Hypothalamus (tissue), 51 donors: Measurements from ENCODE around the gene TPRN.

Experiments
- DNase-seq, 51 donors: peaks; one replicate each; lab custom pipeline; 2025; lab: John Stamatoyannopoulos, UW

The TPRN gene

DNA sequence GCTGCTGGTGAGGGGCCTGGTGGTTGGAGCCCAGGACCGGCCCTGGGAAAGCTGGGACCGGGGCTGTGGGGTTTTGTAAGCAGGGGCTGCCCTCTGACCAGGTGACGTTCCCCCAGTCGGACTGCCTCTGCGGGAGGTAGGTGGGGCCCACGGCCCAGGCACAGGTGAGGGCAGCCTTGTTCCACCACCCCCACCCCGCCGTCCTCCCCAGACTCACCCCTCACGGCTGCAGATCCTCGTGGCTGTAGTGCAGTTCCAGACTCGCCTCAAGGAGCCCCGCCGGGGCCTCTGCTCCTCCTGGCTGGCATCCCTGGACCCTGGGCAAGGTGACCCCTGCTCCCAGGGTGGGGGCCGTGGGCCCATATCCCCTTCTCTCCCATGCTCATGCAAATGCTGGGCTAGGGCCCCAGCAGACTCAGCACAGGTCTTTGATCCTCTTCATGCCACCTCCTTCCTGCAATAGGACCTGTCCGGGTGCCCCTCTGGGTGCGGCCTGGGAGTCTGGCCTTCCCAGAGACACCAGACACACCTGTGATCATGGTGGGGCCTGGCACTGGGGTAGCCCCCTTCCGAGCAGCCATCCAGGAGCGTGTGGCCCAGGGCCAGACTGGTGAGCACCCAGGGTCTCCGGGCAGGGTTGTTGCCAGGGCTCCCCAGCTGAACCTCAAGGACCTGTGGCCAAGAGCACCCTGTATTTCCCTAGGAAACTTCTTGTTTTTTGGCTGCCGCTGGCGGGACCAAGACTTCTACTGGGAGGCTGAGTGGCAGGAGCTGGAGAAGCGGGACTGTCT is 14.8 kb upstream of the TPRN start:
- no peak for DNase-seq

DNA sequence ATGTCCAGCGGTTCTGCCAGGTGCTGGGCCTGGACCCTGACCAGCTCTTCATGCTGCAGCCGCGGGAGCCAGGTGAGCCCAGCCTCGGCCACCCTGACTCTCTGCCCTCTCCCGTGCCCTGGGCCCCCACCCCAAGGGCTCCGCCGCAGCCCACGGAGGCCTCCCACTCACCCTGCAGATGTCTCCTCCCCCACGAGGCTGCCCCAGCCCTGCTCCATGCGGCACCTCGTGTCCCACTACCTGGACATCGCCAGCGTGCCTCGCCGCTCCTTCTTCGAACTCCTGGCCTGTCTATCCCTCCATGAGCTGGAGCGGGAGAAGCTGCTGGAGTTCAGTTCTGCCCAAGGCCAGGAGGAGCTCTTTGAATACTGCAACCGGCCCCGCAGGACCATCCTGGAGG is 14.1 kb upstream of the TPRN start:
- no peak for DNase-seq

DNA sequence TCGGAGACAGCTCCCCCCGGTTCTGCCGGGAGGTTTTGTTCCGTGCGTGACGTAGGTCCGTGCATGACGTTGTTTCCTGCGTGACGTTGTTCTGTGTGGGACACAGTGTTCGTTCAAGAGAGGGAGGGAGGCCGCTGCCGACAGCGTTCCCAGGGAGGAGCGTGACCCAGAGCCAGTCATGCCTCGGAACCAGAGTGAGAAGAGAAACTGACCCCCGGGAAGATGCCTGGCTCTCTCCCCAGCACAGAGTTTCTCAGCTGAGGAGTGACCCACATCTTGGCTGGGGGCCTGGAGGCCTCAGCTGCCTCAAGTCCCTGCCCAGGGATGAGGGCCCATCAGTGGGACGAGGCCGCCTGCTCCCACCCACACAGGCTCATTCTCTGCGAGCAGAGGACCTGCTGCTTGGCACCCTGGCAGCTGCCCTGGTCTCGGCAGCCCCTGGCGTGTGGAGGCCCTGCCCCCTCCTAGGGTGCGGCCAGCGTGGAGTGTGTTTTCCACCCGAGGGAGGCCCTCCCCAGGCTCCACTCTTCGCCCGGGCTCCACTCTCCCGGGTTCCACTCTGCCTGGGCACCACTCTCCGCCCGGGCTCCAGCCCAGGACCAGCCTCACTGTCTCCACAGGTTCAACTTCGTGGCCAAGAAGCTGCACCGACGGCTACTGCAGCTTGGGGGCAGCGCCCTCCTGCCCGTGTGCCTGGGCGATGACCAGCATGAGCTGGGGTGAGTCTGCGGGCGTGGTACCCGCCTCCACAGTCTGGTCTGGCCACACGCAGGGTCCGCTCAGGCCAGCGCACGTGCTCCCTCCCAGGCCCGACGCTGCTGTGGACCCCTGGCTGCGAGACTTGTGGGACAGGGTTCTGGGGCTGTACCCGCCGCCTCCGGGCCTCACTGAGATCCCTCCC is 12.9 kb upstream of the TPRN start:
- peak in 9 of 51 donors; percentile 25 to 60 (median 46) for DNase-seq

GRCh38 chr9:137212520-137212919 is 12.0 kb upstream of the TPRN start:
- DNase-seq: no peak

DNA sequence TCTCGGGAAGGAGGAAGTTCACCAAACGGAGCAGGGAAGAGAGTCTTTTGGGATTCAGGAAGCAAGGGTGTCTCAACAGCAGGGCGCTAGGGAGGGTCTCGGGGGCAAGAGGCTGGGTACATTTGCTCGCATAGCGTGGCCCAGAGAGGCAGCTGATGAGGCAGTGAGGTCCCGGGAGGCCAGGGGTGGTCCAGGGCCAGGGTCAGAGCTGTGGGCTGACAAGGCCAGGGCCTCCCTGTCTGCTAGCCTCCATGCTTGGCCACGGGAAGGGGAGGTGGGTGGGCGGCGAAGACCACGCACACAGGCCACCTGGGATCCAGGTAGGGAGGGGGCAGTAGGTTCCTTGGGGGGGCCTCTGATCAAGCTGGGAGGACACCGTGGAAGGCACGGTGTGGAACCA is 11.0 kb upstream of the TPRN start:
- DNase-seq: no peak

GRCh38 chr9:137206602-137207001 is 6.1 kb upstream of the TPRN start:
- no peak for DNase-seq

GRCh38 chr9:137205126-137206069 is 4.9 kb upstream of the TPRN start, which contains the start of the genes NDOR1 and TMEM203:
Gene NDOR1, plus strand, starts transcription at chr9:137205700. Its CDS starts 78 bp downstream, at chr9:137205778.
Gene TMEM203, minus strand, starts transcription at chr9:137205648. Its CDS starts 234 bp downstream, at chr9:137205414.
- peak; percentile 58 to 97 (median 88) for DNase-seq

DNA sequence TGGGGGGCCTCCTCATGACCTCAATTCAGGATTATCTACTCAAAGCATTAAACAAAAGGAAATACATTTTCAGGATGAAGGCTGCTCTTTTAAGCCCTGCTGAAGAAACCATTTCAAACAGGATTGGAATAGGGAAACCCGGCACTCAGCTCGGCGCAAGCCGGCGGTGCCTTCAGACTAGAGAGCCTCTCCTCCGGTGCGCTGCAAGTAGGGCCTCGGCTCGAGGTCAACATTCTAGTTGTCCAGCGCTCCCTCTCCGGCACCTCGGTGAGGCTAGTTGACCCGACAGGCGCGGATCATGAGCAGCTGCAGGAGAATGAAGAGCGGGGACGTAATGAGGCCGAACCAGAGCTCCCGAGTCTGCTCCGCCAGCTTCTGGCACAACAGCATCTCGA is 4.2 kb upstream of the TPRN start:
- no peak for DNase-seq

GRCh38 chr9:137202966-137203365 is 2.4 kb upstream of the TPRN start:
- DNase-seq: no peak

GRCh38 chr9:137201205-137201868 is 796 bp upstream of the TPRN start:
- DNase-seq: no peak

- DNase-seq: peak in 1 of 51 donors; percentile 13
These were observed 975 bp downstream of the TPRN start for GRCh38 chr9:137199411-137200121.

DNA sequence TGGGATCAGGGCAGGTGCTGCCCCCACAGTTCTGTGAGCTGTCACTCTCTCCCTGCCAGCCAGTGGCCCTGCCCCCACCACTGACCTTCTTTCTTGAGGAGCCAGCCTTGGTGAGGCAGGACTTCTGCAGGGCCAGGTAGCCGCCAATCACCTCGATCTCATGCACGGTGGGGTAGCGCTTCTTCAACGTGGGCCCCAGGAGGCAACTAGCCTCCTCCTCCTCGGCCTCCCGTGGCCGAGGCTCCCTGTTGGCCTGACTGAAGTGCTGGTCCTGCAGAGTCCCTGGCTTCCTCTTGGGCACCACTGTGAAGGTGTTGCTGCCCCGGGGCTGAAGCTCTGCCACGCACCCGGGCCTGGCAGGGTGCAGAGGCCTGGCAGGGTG is 1.6 kb downstream of the TPRN start:
- DNase-seq: peak in 2 of 51 donors; percentile 30 to 40

DNA sequence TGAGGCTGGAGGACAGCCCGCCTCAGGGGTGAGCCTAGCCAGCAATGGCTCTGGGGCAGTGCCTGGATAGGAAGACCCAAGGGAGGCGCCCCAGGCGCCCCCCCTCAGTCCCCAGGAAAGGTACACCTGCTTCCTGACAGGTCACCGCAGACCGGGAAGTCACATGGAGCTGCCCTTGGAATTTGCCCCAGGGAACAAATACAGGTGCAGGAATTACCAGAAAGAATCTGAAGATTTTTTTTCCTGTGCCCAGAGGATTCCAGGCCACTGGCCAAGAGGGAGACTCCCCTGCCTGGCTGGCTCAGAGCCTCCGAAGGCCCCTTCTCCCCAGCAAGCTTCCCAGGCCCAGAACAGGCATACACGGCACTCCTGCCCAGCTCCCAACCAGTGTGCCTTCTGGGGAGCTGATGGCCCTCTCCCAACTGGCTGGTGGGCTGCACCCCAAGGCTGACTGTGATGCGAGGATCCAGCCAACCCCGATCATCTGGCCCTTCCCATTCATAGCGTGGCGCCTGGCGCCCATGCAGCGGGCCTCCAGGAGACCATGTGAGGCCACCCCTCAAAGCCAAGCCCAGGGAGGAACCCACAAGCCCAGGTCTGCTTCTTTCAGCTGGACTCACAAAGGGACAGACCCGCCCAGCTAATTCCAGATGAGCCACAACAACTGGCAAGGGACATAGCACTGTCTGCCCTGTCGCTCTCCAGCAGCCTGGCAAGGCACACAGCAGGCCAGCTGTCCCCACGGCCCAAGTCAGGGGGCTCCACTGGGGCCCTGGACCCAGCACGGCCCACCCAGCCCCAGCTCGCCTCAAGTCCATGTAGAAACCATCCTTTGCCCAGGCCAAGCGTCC is 2.3 kb downstream of the TPRN start:
- DNase-seq: peak in 4 of 51 donors; percentile 25 to 46 (median 38)

DNA sequence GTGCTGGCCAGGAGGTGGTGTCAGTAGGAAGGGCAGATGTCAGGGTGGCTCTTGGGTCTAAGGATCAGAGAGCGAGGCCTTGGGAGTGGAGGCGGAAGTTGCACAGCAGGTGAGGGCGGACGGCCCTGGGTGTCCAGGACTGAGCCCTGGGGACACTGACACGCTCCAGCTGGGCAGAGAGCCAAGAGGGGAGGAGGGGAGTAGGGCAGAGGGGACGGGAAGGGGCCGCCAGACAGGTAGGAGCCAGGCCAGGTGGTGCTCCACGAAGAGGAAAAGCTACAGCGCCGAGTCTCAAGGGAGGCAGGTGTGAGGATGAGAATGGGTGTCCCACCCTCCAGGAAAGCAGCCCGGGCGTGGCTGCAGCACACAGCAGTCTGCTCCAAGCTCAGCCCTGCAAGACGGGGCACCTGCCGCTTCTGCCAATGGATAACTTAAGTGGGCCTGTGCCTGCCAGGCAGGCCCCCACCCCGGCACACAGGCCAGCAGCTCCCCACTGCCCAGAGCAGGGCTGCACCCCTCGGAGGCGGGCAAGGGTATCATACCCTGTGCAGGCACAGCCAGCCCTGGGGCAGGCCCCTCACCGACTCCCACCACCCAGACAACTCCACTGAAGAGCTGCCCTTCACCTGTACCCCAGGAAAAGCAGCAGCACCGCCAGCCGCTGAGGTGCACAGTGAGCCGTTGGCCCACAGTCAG is 4.9 kb downstream of the TPRN start:
- DNase-seq: no peak

DNA sequence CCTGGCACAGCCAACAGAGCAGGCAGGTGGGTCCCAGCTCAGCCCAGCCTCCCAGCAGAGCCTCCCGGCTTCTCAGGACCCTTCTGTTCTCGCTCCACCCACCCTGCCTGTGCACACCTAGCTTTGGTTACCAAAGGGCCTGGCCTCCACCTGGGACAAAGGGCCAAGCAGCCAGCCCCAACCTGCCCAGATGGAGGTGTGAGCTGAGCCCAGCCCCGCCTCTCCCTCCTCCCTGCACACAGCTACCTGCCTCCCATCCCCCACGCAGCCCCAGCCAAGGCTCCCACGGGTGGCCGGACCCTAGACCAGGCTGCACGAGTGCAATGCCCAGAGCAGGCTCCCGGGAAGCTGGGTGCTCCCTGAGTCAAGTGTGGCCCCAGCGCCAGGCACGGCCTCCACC is 5.6 kb downstream of the TPRN start:
- no peak for DNase-seq

DNA sequence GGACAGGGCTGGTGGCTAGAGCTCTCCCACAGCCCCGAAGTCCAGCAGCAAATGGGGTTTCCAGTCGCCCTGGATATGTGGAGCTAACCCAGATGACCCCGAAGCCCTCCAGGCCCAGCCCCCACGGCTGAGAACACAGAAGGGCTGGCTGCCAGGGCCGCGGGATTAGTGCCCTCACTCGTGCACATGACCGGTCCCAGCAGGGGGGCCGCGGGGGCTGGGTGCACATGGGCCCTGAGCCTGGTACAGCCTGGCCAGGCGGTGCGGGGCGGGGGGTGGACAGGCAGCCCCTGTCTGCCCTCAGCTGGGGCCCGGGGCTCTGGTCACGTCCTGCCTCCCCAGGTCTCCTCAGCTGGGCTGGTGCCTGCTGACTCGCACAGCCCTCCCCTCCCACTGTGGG is 6.2 kb downstream of the TPRN start:
- peak; percentile 28 to 96 (median 83) for DNase-seq

GRCh38 chr9:137193771-137194170 is 6.8 kb downstream of the TPRN start:
- peak in 1 of 51 donors; percentile 43 for DNase-seq

GRCh38 chr9:137192859-137193258 is 7.7 kb downstream of the TPRN start:
- DNase-seq: no peak
